ENCODE measurements around the gene MCEMP1.
"Not testable (repeated sequence)": the region's sequence is repeated elsewhere in the genome, so short reads cannot be mapped to it uniquely, and the experiment has no call there.

Gene MCEMP1

DNA sequence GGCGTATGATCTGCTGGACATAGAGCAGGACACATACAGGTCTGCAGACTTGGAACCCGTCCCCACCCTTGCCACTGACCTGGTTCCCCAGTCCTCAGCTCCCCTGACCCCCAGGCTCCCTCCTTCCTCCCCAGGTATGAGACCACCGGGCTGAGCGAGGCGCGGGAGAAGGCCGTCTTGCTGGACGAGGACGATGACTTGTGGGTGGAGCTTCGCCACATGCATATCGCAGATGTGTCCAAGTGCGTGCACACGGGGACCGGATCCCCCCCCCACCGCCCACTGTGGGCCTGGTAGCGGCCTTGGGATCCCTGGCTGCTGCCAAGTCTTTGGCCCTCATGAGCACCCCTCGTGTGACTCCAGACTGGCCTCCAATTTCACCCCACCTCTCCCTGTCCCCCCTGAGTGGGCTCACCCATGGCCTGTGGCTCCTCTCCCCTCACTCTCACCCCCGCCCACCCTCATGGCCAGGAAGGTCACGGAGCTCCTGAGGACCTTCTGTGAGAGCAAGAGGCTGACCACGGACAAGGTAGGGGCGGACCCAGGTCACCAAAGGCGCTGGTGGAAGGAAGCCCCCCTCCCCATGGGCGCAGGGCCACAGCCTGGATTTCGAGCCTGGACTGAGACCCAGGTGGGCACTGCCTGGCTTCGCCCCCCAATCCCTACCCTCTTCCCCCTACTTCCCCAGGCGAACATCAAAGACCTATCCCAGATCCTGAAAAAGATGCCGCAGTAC, 34.4 kb upstream of the MCEMP1 start:
- no peaks in the 10 kb centered on the region for H3K9me2 ChIP-seq (replicated peaks; ENCODE audit: control insufficient read depth, low read length)
- TF ChIP-seq EZH2phosphoT487 (IDR thresholded peaks at IDR 0.05; ENCODE audit: borderline replicate concordance, low read length) = no peak
- TF ChIP-seq, protein P1, sequence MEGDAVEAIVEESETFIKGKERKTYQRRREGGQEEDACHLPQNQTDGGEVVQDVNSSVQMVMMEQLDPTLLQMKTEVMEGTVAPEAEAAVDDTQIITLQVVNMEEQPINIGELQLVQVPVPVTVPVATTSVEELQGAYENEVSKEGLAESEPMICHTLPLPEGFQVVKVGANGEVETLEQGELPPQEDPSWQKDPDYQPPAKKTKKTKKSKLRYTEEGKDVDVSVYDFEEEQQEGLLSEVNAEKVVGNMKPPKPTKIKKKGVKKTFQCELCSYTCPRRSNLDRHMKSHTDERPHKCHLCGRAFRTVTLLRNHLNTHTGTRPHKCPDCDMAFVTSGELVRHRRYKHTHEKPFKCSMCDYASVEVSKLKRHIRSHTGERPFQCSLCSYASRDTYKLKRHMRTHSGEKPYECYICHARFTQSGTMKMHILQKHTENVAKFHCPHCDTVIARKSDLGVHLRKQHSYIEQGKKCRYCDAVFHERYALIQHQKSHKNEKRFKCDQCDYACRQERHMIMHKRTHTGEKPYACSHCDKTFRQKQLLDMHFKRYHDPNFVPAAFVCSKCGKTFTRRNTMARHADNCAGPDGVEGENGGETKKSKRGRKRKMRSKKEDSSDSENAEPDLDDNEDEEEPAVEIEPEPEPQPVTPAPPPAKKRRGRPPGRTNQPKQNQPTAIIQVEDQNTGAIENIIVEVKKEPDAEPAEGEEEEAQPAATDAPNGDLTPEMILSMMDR (IDR thresholded peaks at IDR 0.05; ENCODE audit: low read depth, low read length, poor library complexity, severe bottlenecking) = no peak
- H3K27me3 ChIP-seq (ENCODE audit: control insufficient read depth, low read length) = no peaks in the 10 kb centered on the region
- peaks cover 13% of the 10 kb centered on the region; the same call in 1 of the 2 replicates for H3K36me3 ChIP-seq (ENCODE audit: control insufficient read depth, low read length)
- no peak overlapping the region for H3K4me3 ChIP-seq (ENCODE audit: low read length)
- no peak overlapping the region for H3K4me2 ChIP-seq (ENCODE audit: low read length)
- no peaks in the 10 kb centered on the region for H4K20me1 ChIP-seq (ENCODE audit: control insufficient read depth, insufficient read depth, low read depth, low read length)
- peaks cover 5% of the 10 kb centered on the region; the same call in 1 of the 2 replicates for H3K9me3 ChIP-seq (ENCODE audit: control insufficient read depth, insufficient read depth, low read length)
- H3K79me2 ChIP-seq (ENCODE audit: control insufficient read depth, low read length) = peaks cover 13% of the 10 kb centered on the region
- peaks cover 22% of the 10 kb centered on the region for H3K4me1 ChIP-seq (ENCODE audit: control insufficient read depth, low read length)
- H3F3A ChIP-seq (ENCODE audit: control insufficient read depth, insufficient read depth) = peaks cover 6% of the 10 kb centered on the region; the same call in 1 of the 2 replicates
- no peak overlapping the region for H3K27ac ChIP-seq (ENCODE audit: low read depth, low read length)

DNA sequence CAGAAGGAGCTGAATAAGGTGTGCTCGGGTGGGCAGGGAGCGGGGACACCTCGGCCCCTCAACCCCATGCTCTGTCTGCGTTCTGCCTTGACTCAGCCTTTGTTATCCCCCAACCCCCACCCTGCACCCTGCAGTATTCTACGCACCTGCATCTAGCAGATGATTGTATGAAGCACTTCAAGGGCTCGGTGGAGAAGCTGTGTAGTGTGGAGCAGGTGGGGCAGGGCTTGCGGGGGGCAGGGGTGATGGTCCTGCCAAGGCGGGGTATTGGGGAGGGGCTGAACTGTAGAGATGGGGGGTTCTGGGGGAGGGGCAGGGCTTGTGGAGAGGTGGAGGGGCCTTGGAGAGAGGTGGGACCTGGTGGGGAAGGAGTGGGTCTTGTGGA, 33.9 kb upstream of the MCEMP1 start:
- H3K36me3 ChIP-seq (ENCODE audit: control insufficient read depth, low read length) = peaks cover 13% of the 10 kb centered on the region; the same call in 1 of the 2 replicates
- no peak overlapping the region for H3K4me3 ChIP-seq (ENCODE audit: low read length)
- peaks cover 5% of the 10 kb centered on the region; the same call in 1 of the 2 replicates for H3K9me3 ChIP-seq (ENCODE audit: control insufficient read depth, insufficient read depth, low read length)
- peaks cover 6% of the 10 kb centered on the region; the same call in 1 of the 2 replicates for H3F3A ChIP-seq (ENCODE audit: control insufficient read depth, insufficient read depth)
- TF ChIP-seq EZH2phosphoT487 (IDR thresholded peaks at IDR 0.05; ENCODE audit: borderline replicate concordance, low read length) = no peak
- TF ChIP-seq, protein P1 (IDR thresholded peaks at IDR 0.05; ENCODE audit: low read depth, low read length, poor library complexity, severe bottlenecking) = no peak
- no peak overlapping the region for H3K27ac ChIP-seq (ENCODE audit: low read depth, low read length)
- H4K20me1 ChIP-seq (ENCODE audit: control insufficient read depth, insufficient read depth, low read depth, low read length) = no peaks in the 10 kb centered on the region
- H3K9me2 ChIP-seq (replicated peaks; ENCODE audit: control insufficient read depth, low read length) = no peaks in the 10 kb centered on the region
- H3K27me3 ChIP-seq (ENCODE audit: control insufficient read depth, low read length) = no peaks in the 10 kb centered on the region
- peaks cover 7% of the 10 kb centered on the region for H3K79me2 ChIP-seq (ENCODE audit: control insufficient read depth, low read length)
- H3K4me2 ChIP-seq (ENCODE audit: low read length) = no peak overlapping the region
- H3K4me1 ChIP-seq (ENCODE audit: control insufficient read depth, low read length) = peaks cover 22% of the 10 kb centered on the region

DNA sequence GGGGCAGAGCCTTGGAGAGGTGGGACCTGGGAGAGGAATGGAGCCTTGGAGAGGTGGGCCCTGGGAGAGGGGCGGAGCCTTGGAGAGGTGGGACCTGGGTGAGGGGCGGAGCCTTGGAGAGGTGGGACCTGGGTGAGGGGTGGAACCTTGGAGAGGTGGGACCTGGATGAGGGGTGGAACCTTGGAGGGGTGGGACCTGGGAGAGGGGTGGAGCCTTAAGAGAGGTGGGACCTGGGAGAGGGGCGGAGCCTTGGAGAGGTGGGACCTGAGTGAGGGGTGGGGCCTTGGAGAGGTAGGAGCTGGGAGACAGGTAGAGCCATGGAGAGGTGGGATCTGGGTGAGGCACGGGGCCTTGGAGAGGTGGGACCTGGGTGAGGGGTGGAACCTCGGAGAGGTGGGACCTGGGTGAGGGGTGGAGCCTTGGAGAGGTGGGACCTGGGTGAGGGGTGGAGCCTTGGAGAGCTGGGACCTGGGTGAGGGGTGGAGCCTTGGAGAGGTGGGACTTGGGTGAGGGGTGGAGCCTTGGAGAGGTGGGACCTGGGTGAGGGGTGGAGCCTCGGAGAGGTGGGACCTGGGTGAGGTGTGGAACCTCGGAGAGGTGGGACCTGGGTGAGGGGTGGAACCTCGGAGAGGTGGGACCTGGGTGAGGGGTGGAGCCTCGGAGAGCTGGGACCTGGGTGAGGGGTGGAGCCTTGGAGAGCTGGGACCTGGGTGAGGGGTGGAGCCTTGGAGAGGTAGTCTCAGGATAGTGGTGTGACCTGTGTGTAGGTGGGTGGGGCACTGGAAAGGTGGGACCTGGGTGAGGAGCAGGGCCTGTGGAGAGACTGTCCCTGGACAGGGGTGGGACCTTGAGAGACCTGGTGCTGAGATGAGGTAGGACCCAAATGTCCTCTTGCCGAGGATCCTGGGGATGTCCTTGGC, 33.0 kb upstream of the MCEMP1 start:
- H3K4me3 ChIP-seq (ENCODE audit: low read length); H3K9me3 ChIP-seq (ENCODE audit: control insufficient read depth, insufficient read depth, low read length); H3K27me3 ChIP-seq (ENCODE audit: control insufficient read depth, low read length); H3K9me2 ChIP-seq (replicated peaks; ENCODE audit: control insufficient read depth, low read length); H3K4me2 ChIP-seq (ENCODE audit: low read length); H3K27ac ChIP-seq (ENCODE audit: low read depth, low read length); H3F3A ChIP-seq (ENCODE audit: control insufficient read depth, insufficient read depth); H4K20me1 ChIP-seq (ENCODE audit: control insufficient read depth, insufficient read depth, low read depth, low read length); H3K79me2 ChIP-seq (ENCODE audit: control insufficient read depth, low read length): not testable (repeated sequence)
- Histone ChIP-seq H3K36me3 (ENCODE audit: control insufficient read depth, low read length) (peaks cover 13% of the 10 kb centered on the region; the same call in 1 of the 2 replicates), H3K4me1 (ENCODE audit: control insufficient read depth, low read length) (peaks cover 30% of the 10 kb centered on the region)

All from DOHH2 (cell line).